Ovary (tissue), 9 donors: ENCODE results near the gene ASMTL. TPM values are rescaled to one million over a fixed set of nuclear protein-coding genes. Genes with fewer than 3 reads are reported as not detected.

Experiments
- DNase-seq, 5 donors: peaks; one replicate each; pipeline ENCODE4 v3.0.0-alpha.2; 2019 to 2020
- H3K27ac ChIP-seq, 2 donors: fragments of 200-600 bp; one replicate each; pipeline versions ENCODE4 v1.5.1 to v1.8.0; 2019 to 2022
- H3K27me3 ChIP-seq: fragments of 200-600 bp; one replicate; pipeline ENCODE4 v1.8.0; 2022
- H3K36me3 ChIP-seq: fragments of 200-600 bp; sonication (generic); one replicate; pipeline ENCODE4 v1.5.1; 2019
- H3K4me1 ChIP-seq: one replicate; pipeline ENCODE4 v1.8.1; 2013; ENCODE audit warnings: mild to moderate bottlenecking, moderate library complexity; ENCODE audit not compliant: insufficient read depth
- H3K4me3 ChIP-seq: fragments of 200-600 bp; sonication (generic); one replicate; pipeline ENCODE4 v1.5.1; 2017
- H3K9me3 ChIP-seq, 2 donors: fragments of 200-600 bp in 1 of 2; sonication (generic) in 1 of 2; one replicate each; pipeline versions ENCODE4 v1.5.1 to v1.8.1; 2013 to 2019; ENCODE audit warnings: mild to moderate bottlenecking in 1 of 2, moderate library complexity in 1 of 2
- CTCF ChIP-seq, 3 donors: fragments of 450-650 bp in 2 of 3; fragments of 200-600 bp in 1 of 3; IDR thresholded peaks; one replicate each; pipeline versions ENCODE4 v1.5.1 to v1.8.0; 2016 to 2022; ENCODE audit warnings: antibody characterized with exemption in 3 of 3, mild to moderate bottlenecking in 1 of 3
- EP300 ChIP-seq: sonication (generic); formaldehyde crosslinking; IDR thresholded peaks from one replicate; pipeline ENCODE4 v1.6.1; 2017; ENCODE audit warnings: antibody characterized with exemption
- POLR2A ChIP-seq: fragments of 450-650 bp; IDR thresholded peaks from one replicate; pipeline ENCODE4 v1.6.1; 2017; ENCODE audit warnings: antibody characterized with exemption, mild to moderate bottlenecking, moderate library complexity
- WGBS, 3 donors: extraction: QIAGEN DNeasy Blood & Tissue Kit in 1 of 3; methylation state at CpG; one replicate each; pipeline versions ENCODE4 v1.1.5 to v1.1.7; 2013 to 2017; 5-methylcytosine and 5-hydroxymethylcytosine counted together
- intact Hi-C, 4 donors: fragments of 100-400 bp; cut with DNase I; formaldehyde crosslinking; loops; one replicate each; pipeline versions ENCODE4 v1.11.0 to v1.15.1; 2022 to 2023
- polyA plus RNA-seq, 2 donors: library from polyadenylated mRNA; stranded (reverse); fragments of 200-250 nt in 1 of 2; fragments of 350-450 nt in 1 of 2; fragmentation: Illumina TruSeq in 1 of 2; extraction: RNeasy Lipid Tissue Mini Kit (QIAGEN cat#74804) in 1 of 2; gene quantifications; one replicate each; pipeline ENCODE4 v1.2.3, GENCODE V29; 2013 to 2014
- total RNA-seq, 7 donors: library from RNA; depleted of rRNA in 2 of 7; stranded (reverse); fragments of >200 nt in 2 of 7; fragmentation: NEBNext Ultra II Directional in 3 of 7; extraction: Animal tissue kit (Norgen Biotek cat#: 25700) in 3 of 7; gene quantifications; one replicate each; pipeline versions ENCODE4 v1.1.0 to v1.2.4, GENCODE V29; 2016 to 2023
- donor health status: DM: no; HTN: no; CAD: no; lungs with moderate emphysema.
- donor health status: DM: no; HTN: no; CAD: no.
- donor health status: Bipolar disorder and iron deficiency.
- donor health status: DM: yes; HTN: yes; CAD: no.
- donor health status: DM: no; HTN: no; CAD: no.
- donor health status: DM: yes; HTN: yes; CAD: no.

The ASMTL gene
- total and polyA plus RNA-seq, 9 donors, result 21.3 to 48.9 (median 40.7) TPM

- Histone ChIP-seq H3K4me3 (no peak overlapping the region), H3K27me3 (no peaks in the 10 kb centered on the region), H3K4me1 (no peaks in the 10 kb centered on the region), H3K27ac (no peak overlapping the region), H3K9me3 (no peaks in the 10 kb centered on the region), H3K36me3 (no peaks in the 10 kb centered on the region)
- TF ChIP-seq POLR2A (no peak), CTCF (IDR thresholded peaks at IDR 0.05) (no peak), EP300 (no peak)
- intact Hi-C loops, result loop anchor here in 1 of 4 donors (10.0 kb wide), 1 partner anchor 1139 kb away; no protein-coding TSS in a partner anchor
- no peak for DNase-seq
- WGBS, 3 donors, result 21 to 34% (median 25%) methylated on average over 36 of the region's 36 CpGs
Observed at GRCh38 chrX:1466232-1466661, 13.5 kb upstream of the ASMTL start.

- no peaks in the 10 kb centered on the region for H3K9me3 ChIP-seq
- no peak overlapping the region for H3K4me3 ChIP-seq
- H3K27me3 ChIP-seq, result no peaks in the 10 kb centered on the region
- no peak for DNase-seq
- no peaks in the 10 kb centered on the region for H3K4me1 ChIP-seq
- no peaks in the 10 kb centered on the region for H3K36me3 ChIP-seq
- intact Hi-C loops, result loop anchor here in 1 of 4 donors (10.0 kb wide), 1 partner anchor 1139 kb away; no protein-coding TSS in a partner anchor
- 24 to 38% (median 25%) methylated on average over 58 to 75 of the region's 75 CpGs for WGBS, 3 donors
- no peak for TF ChIP-seq CTCF (IDR thresholded peaks at IDR 0.05)
- TF ChIP-seq EP300, result no peak
- no peak for TF ChIP-seq POLR2A
- H3K27ac ChIP-seq, result no peak overlapping the region
Observed at GRCh38 chrX:1465286-1466231, 12.8 kb upstream of the ASMTL start.

- TF ChIP-seq CTCF (IDR thresholded peaks at IDR 0.05), result no peak
- no peak for TF ChIP-seq EP300
- no peak for TF ChIP-seq POLR2A
- Histone ChIP-seq H3K4me1 (no peaks in the 10 kb centered on the region), H3K27me3 (no peaks in the 10 kb centered on the region), H3K4me3 (no peak overlapping the region), H3K36me3 (no peaks in the 10 kb centered on the region), H3K9me3 (no peaks in the 10 kb centered on the region), H3K27ac (no peak overlapping the region)
- WGBS, 3 donors, result 69 to 76% (median 71%) methylated on average over 12 of the region's 12 CpGs
- no peak for DNase-seq
- intact Hi-C loops, result loop anchor here in 1 of 4 donors (10.0 kb wide), 1 partner anchor 1140 kb away; no protein-coding TSS in a partner anchor
Observed at GRCh38 chrX:1464971-1465285, 12.2 kb upstream of the ASMTL start.

GRCh38 chrX:1464041-1464970 is 11.6 kb upstream of the ASMTL start:
- no peak for TF ChIP-seq CTCF (IDR thresholded peaks at IDR 0.05)
- TF ChIP-seq EP300, result no peak
- TF ChIP-seq POLR2A, result no peak
- Histone ChIP-seq H3K27me3 (no peaks in the 10 kb centered on the region), H3K4me1 (no peaks in the 10 kb centered on the region), H3K9me3 (no peaks in the 10 kb centered on the region), H3K36me3 (no peaks in the 10 kb centered on the region), H3K4me3 (no peak overlapping the region), H3K27ac (no peak overlapping the region)
- intact Hi-C loops, result loop anchor here in 1 of 4 donors (10.0 kb wide), 1 partner anchor 1140 kb away; no protein-coding TSS in a partner anchor
- WGBS, 3 donors, result 65 to 75% (median 69%) methylated on average over 24 of the region's 24 CpGs
- DNase-seq, result no peak
